Glomerular visceral epithelial cell (primary cell): ENCODE data around the gene HIPK4.
"Not testable (repeated sequence)": the region's sequence is repeated elsewhere in the genome, so short reads cannot be mapped to it uniquely, and the experiment has no call there.

Source experiments
- DNase-seq: peaks from one replicate; pipeline ENCODE4 v3.0.0-alpha.2; 2016; ENCODE audit errors: extremely low spot score

HIPK4 gene

GRCh38 chr19:40392894-40393517, 3.0 kb upstream of the HIPK4 start:
- DNase-seq: no peak

GRCh38 chr19:40392123-40392522, 2.1 kb upstream of the HIPK4 start:
- DNase-seq: no peak

GRCh38 chr19:40389404-40390083, 437 bp downstream of the HIPK4 start:
- DNase-seq: no peak

GRCh38 chr19:40388481-40388880, 1.5 kb downstream of the HIPK4 start:
- no peak for DNase-seq

DNA sequence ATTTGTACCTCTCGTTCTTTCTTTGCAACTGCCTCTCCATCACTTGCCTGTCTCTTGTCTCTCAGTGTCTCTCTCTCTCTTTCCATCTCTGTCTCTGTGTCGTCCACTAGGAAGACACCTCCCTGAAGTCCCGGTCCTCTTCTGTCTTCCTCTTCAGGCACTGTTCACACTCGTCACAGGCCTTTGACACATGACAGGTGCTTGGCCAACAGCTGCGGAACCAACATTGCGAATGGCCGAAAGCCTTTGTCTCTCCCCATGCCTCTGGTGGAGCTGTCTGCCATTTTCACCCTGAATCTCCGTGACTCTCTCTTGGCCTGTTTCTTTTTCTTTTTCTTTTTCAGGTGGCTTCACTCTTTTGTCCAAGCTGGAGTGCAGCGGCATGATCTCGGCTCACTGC, 2.8 kb downstream of the HIPK4 start:
- DNase-seq: no peak

DNA sequence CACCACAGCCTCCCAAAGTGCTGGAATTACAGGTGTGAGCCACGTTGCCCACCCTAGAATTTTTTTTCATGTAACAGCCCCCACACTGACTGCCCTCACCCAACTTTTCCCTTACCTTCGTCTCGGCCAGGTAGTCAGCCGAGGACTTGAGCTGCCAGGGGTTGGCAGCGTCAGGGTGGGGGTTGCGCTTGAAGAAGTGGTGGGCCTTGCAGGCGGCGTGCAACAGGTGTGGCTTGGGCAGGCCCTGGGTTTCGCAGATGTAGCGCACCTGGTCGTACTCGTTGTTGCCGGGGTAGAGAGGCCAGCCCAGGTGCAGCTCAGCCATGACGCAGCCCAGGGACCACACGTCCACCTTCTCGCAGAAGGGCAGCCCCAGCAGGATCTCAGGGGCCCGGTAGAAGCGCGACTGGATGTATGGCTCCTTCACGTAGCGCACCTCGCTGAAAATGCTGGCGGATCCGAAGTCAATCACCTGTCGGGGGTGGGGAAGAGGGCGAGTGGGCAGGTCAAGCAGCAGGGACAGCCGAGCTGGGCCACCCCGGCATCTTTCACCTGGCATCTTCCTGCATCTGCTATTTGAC, 6.2 kb downstream of the HIPK4 start:
- no peak for DNase-seq

- DNase-seq: no peak
These were observed 8.7 kb downstream of the HIPK4 start for GRCh38 chr19:40381321-40381720.

DNA sequence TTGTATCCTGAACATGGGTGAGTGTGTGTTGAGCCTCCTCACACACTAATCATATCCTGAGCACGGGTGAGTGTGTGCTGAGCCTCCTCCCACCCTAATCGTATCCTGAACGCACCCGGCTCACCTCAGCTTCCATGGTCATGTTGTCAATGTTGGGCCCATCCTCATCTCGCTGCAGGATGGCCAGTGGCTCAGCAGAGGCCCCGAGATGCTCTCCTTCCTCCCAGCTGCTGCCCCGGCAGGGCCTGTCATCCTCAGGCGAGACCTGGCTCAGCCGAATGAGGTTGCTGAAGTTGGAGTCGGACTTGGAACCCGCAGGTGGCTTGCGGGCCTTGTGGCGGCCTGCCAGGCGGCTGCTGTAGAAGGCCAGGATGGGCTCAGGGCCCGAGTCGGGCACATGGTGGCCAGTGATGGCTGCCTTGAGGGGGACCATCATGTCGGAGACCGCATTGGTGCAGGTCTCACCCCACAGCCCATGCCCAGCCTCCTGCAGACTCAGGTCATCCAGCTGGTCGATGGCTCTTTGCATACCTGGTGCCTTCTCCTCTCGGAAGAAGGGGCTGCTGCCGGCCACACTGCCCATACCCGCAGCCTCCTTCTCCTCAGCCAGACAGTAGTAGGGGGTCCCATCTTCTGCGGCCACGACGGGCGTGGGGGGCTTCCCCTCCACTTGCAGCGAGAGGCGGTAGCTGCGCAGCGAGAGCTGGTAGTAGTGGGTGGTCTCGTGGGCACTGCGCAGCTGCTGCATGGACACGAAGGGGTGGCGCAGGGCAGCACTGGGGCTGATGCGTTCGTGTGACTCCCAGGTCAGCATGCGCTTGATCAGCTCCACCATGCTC, 9.6 kb downstream of the HIPK4 start:
- DNase-seq: no peak

DNA sequence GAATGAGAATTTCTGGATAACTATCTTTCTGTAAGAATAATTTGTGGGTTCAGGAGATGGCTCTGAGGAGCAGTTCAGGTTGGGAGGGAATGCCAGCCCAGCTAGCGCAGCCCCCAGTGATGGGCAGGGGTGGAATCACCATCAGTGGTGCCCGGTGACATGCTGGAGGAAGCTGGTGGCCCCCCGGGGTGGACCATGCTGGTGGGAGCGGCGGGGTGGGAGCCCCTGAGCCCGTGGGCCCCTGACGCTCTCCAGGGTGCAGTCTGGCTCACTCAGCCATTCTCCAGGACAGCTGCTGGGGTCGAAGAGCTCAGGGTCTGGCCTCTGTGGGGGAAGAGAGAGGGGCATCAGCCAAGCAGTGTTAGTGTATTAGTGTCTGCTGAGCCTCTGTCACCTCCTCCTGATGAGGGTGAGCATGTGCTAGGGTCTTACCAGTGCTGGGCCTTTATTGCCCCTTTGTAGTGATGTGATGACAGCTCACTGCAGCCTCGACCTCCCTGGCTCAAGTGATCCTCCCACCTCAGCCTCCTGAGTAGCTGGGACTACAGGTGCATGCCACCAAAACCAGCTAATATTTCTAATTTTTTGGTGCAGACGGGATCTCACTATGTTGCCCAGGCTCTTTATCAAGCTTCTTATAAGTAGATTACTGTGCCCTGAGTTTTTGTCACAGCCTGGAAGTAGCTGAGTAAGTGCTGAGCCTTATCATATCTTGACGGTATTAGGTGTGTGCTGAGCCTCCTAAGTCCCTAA, 10.4 kb downstream of the HIPK4 start:
- DNase-seq: no peak

- no peak for DNase-seq
These were observed 11.5 kb downstream of the HIPK4 start for GRCh38 chr19:40378509-40378908.

DNA sequence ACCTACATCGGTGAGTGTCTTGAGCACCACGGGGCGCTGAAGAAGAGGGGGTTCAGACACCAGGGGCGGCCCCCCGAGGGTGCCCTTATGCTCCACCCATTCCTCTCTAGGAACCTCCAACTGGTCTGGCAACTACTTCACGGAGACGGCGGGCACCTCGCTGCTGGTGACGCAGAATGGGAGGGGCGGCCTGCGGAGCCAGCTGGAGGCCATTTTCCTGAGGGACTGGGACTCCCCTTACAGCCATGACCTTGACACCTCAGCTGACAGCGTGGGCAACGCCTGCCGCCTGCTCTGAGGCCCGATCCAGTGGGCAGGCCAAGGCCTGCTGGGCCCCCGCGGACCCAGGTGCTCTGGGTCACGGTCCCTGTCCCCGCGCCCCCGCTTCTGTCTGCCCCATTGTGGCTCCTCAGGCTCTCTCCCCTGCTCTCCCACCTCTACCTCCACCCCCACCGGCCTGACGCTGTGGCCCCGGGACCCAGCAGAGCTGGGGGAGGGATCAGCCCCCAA, 12.1 kb downstream of the HIPK4 start:
- DNase-seq: no peak

GRCh38 chr19:40376286-40376862, 13.6 kb downstream of the HIPK4 start:
- DNase-seq: no peak

GRCh38 chr19:40374084-40374483, 15.9 kb downstream of the HIPK4 start:
- no peak for DNase-seq

GRCh38 chr19:40371802-40372122, 18.2 kb downstream of the HIPK4 start:
- no peak for DNase-seq

GRCh38 chr19:40370997-40371801, 18.8 kb downstream of the HIPK4 start:
- DNase-seq: no peak

DNA sequence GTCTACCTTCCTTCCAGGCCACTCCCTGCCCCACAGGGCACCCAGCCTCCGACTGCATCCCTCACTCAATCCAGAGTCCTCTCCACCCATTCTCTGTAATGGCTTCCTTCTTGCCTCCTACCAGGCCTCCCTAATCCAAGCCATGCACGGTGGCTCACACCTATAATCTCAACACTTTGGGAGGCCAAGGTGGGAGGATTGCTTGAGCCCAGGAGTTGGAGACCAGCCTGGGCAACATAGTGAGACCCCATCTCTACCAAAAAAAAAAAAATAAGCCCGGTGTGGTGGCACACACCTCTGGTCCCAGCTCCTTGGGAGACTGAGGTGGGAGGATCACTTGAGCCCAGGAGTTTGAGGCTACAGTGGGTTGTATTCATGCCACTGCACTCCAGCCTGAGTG, 19.7 kb downstream of the HIPK4 start:
- not testable (repeated sequence) for DNase-seq

DNA sequence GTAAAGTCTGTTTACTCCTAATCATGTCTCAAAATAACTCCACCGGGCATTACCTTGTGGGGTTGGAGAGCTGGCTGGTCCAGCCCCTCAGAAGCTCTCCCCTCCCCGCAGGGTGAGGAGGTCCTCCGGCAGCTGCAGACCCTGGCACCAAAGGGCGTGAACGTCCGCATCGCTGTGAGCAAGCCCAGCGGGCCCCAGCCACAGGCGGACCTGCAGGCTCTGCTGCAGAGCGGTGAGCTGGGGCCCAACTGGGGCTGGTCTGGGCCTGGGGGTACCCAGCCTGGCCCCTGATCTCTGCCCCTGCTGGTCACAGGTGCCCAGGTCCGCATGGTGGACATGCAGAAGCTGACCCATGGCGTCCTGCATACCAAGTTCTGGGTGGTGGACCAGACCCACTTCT, 20.2 kb downstream of the HIPK4 start:
- DNase-seq: no peak

GRCh38 chr19:40367577-40368434, 22.2 kb downstream of the HIPK4 start:
- DNase-seq: no peak
